Neural cell (in vitro differentiated cells): ENCODE results near the gene MRPS34. TPM values are rescaled to one million over a fixed set of nuclear protein-coding genes. Genes with fewer than 3 reads are reported as not detected.

Experiments
- H2AFZ ChIP-seq: fragments of 200-600, 300-800 bp; sonication (generic), shearing (Covaris generic); 2 replicates; pipeline ENCODE4 v1.6.0; 2014; ENCODE audit warnings: low read depth, mild to moderate bottlenecking, antibody characterized with exemption, low read length, moderate library complexity
- H3F3A ChIP-seq: fragments of 200-600 bp; shearing (Covaris generic); 2 replicates; pipeline ENCODE4 v1.6.1; 2016; ENCODE audit warnings: mild to moderate bottlenecking, moderate library complexity, mixed read lengths, antibody characterized with exemption, low read length; ENCODE audit not compliant: insufficient read depth, poor library complexity, severe bottlenecking
- H3K27ac ChIP-seq: fragments of 200-600, 300-800 bp; sonication (generic), shearing (Covaris generic); 2 replicates; pipeline ENCODE4 v1.5.1; 2014; ENCODE audit warnings: mild to moderate bottlenecking, low read length, moderate library complexity
- H3K27me3 ChIP-seq: fragments of 300-800, 200-600 bp; sonication (generic), shearing (Covaris generic); 2 replicates; pipeline ENCODE4 v1.6.0; 2014; ENCODE audit warnings: mild to moderate bottlenecking, low read depth, low read length, moderate library complexity; ENCODE audit not compliant: insufficient read depth
- H3K36me3 ChIP-seq: fragments of 300-800, 200-600 bp; sonication (generic), shearing (Covaris generic); 2 replicates; pipeline ENCODE4 v1.5.1; 2014; ENCODE audit warnings: mild to moderate bottlenecking, antibody characterized with exemption, low read length, moderate library complexity; ENCODE audit not compliant: insufficient read depth
- H3K4me2 ChIP-seq: fragments of 300-800, 200-600 bp; sonication (generic), shearing (Covaris generic); 2 replicates; pipeline ENCODE4 v1.6.0; 2014; ENCODE audit warnings: mild to moderate bottlenecking, low read length
- H3K4me3 ChIP-seq: fragments of 300-800, 200-600 bp; sonication (generic), shearing (Covaris generic); 2 replicates; pipeline ENCODE4 v1.5.1; 2014; ENCODE audit warnings: mild to moderate bottlenecking, low read length, moderate library complexity
- H3K79me2 ChIP-seq: fragments of 200-600 bp; shearing (Covaris generic); replicated peaks from 2 replicates; pipeline ENCODE4 v1.6.0; 2014; ENCODE audit warnings: mild to moderate bottlenecking, low read length, moderate library complexity; ENCODE audit not compliant: insufficient read depth
- H3K9ac ChIP-seq: fragments of 300-800, 200-600 bp; sonication (generic), shearing (Covaris generic); 2 replicates; pipeline ENCODE4 v1.6.1; 2016; ENCODE audit warnings: mild to moderate bottlenecking, low read length, mixed read lengths
- H3K9me2 ChIP-seq: fragments of 200-600 bp; shearing (Covaris generic); 2 replicates; pipeline ENCODE4 v1.6.1; 2016; ENCODE audit warnings: mild to moderate bottlenecking, low read length, mixed read lengths; ENCODE audit not compliant: insufficient read depth
- H3K9me3 ChIP-seq: fragments of 200-600, 300-800 bp; sonication (generic), shearing (Covaris generic); 2 replicates; pipeline ENCODE4 v1.6.1; 2016; ENCODE audit warnings: mild to moderate bottlenecking, mixed run types, low read length, moderate library complexity, mixed read lengths
- H4K20me1 ChIP-seq: fragments of 200-600 bp; shearing (Covaris generic); 2 replicates; pipeline ENCODE4 v1.6.1; 2016; ENCODE audit warnings: mild to moderate bottlenecking, mixed run types; ENCODE audit not compliant: insufficient read depth
- EP300 ChIP-seq: fragments of 450-650 bp; conservative IDR thresholded peaks from 2 replicates; pipeline ENCODE4 v1.6.1; 2014; ENCODE audit warnings: antibody characterized with exemption, mild to moderate bottlenecking, moderate library complexity; ENCODE audit not compliant: poor library complexity, severe bottlenecking
- EZH2 ChIP-seq: fragments of 200-600, 300-800 bp; shearing (Covaris generic), sonication (generic); IDR thresholded peaks from 2 replicates; pipeline ENCODE4 v1.6.1; 2014; ENCODE audit warnings: antibody characterized with exemption, low read length, borderline replicate concordance, mild to moderate bottlenecking; ENCODE audit not compliant: insufficient read depth, poor library complexity, severe bottlenecking
- MXI1 ChIP-seq: fragments of 450-650 bp; conservative IDR thresholded peaks from 2 replicates; pipeline ENCODE4 v1.6.1; 2014; ENCODE audit warnings: antibody characterized with exemption, mild to moderate bottlenecking; ENCODE audit not compliant: poor library complexity, severe bottlenecking
- POLR2AphosphoS5 ChIP-seq: IDR thresholded peaks from 2 replicates; pipeline ENCODE4 v1.6.1; 2012
- RAD21 ChIP-seq: fragments of 450-650 bp; conservative IDR thresholded peaks from 2 replicates; pipeline ENCODE4 v1.6.1; 2014; ENCODE audit warnings: antibody characterized with exemption, mild to moderate bottlenecking, moderate library complexity
- SMC3 ChIP-seq: fragments of 450-650 bp; conservative IDR thresholded peaks from 2 replicates; pipeline ENCODE4 v1.6.1; 2014; ENCODE audit warnings: antibody characterized with exemption, mild to moderate bottlenecking, moderate library complexity; ENCODE audit not compliant: poor library complexity
- TAF1 ChIP-seq: IDR thresholded peaks from 2 replicates; pipeline ENCODE4 v1.6.1; 2012; ENCODE audit warnings: low read depth
- polyA plus RNA-seq: library from polyadenylated mRNA; depleted of rRNA; stranded (reverse); fragments of >200 nt; gene quantifications from 2 replicates; pipeline ENCODE4 v1.2.3, GENCODE V29; 2014
- TF ChIP-seq, protein P1 (sequence below): IDR thresholded peaks from 2 replicates; pipeline ENCODE4 v1.6.1; 2012; ENCODE audit warnings: borderline replicate concordance
- TF ChIP-seq, protein P2 (sequence below): fragments of 450-650 bp; IDR thresholded peaks from 2 replicates; pipeline ENCODE4 v1.5.1; 2014; ENCODE audit warnings: antibody characterized with exemption, mild to moderate bottlenecking, moderate library complexity; ENCODE audit not compliant: poor library complexity, severe bottlenecking

MRPS34 gene
- polyA plus RNA-seq, 1 donor from 2014 or later = 113 TPM

DNA sequence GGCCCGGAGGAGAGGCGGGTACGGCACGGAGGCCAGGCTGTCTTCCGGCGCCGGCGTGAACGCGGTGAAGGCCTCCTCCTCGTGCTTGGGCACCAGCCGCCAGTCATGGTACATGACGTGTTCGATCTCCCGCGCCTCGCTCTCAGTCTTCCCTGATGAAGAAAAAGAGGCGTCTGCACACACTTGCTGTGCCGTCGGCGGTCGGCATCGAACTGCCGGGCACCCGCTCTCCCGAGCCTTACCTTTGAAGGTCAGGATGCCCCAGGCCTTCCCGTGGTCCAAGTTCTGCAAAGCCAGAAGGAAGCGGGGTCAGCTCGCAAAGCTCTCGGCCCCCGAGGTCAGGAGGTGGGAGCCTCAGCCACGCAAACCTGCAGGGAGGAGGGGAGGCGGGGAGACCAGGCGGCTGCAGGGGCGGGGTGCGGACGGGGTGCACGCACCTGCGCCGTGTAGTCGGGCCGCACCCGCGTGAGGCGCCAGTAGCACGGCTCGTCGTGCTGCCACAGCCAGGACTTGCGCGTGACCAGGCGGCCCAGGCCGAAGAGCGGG lies 499 bp downstream of the MRPS34 start, which contains the start of gene EME2:
TSS of gene EME2 (plus strand) at position 449 of the 546 bp plus-strand sequence. CDS start 418 bp downstream, outside the sequence.
- no peaks in the 10 kb centered on the region for H3K9me3 ChIP-seq
- no peaks in the 10 kb centered on the region for H3K36me3 ChIP-seq
- peak within 1 kb of the TSS; percentile 93 for H3K4me2 ChIP-seq
- H4K20me1 ChIP-seq = no peaks in the 10 kb centered on the region
- peak within 1 kb of the TSS; percentile 74 for H3K27ac ChIP-seq
- peak within 1 kb of the TSS; percentile 84 for H3K9ac ChIP-seq
- no peaks in the 10 kb centered on the region for H3K9me2 ChIP-seq
- peak within 1 kb of the TSS; percentile 8 for H2AFZ ChIP-seq
- no peaks in the 10 kb centered on the region for H3F3A ChIP-seq
- peak within 1 kb of the TSS; percentile 98 for H3K4me3 ChIP-seq
- no peaks in the 10 kb centered on the region for H3K27me3 ChIP-seq
- peaks cover 9% of the 10 kb centered on the region for H3K79me2 ChIP-seq
- no peak for TF ChIP-seq EZH2
- no peak for TF ChIP-seq SMC3
- TF ChIP-seq, protein P1, sequence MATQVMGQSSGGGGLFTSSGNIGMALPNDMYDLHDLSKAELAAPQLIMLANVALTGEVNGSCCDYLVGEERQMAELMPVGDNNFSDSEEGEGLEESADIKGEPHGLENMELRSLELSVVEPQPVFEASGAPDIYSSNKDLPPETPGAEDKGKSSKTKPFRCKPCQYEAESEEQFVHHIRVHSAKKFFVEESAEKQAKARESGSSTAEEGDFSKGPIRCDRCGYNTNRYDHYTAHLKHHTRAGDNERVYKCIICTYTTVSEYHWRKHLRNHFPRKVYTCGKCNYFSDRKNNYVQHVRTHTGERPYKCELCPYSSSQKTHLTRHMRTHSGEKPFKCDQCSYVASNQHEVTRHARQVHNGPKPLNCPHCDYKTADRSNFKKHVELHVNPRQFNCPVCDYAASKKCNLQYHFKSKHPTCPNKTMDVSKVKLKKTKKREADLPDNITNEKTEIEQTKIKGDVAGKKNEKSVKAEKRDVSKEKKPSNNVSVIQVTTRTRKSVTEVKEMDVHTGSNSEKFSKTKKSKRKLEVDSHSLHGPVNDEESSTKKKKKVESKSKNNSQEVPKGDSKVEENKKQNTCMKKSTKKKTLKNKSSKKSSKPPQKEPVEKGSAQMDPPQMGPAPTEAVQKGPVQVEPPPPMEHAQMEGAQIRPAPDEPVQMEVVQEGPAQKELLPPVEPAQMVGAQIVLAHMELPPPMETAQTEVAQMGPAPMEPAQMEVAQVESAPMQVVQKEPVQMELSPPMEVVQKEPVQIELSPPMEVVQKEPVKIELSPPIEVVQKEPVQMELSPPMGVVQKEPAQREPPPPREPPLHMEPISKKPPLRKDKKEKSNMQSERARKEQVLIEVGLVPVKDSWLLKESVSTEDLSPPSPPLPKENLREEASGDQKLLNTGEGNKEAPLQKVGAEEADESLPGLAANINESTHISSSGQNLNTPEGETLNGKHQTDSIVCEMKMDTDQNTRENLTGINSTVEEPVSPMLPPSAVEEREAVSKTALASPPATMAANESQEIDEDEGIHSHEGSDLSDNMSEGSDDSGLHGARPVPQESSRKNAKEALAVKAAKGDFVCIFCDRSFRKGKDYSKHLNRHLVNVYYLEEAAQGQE = no peak
- no peak for TF ChIP-seq EP300
- no peak for TF ChIP-seq MXI1

DNA sequence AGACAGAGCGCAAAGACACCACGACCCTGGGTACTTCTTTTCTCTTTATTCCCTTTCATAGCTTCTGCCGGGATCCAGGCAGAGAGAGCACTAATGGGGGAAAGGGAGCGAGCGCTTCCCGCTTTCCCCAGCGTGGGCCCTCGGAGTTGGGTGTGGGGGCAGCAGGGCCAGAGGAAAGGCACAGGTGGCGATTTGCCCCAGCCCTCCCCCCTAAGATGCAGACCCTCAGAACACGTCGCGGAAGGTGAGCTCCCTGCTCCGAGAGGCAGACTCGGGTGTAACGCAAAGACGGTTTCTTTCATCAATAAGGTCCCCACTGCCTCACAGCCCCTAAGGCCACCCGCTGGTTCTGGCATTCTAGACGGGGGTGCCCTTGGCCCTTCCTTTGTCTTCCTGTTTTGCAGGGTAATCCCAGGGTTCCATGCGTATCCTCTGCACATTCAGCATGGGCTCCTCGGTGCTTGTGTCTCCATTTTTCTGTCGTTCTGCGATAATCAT lies 1.0 kb downstream of the MRPS34 start:
- Histone ChIP-seq H4K20me1 (no peaks in the 10 kb centered on the region), H3K9me3 (no peaks in the 10 kb centered on the region), H3K27me3 (no peaks in the 10 kb centered on the region), H3K4me2 (peak overlapping the region; percentile 93), H2AFZ (no peak overlapping the region), H3F3A (no peaks in the 10 kb centered on the region), H3K27ac (peak overlapping the region; percentile 74), H3K4me3 (peak overlapping the region; percentile 98), H3K79me2 (peaks cover 9% of the 10 kb centered on the region), H3K9ac (peak overlapping the region; percentile 84), H3K9me2 (no peaks in the 10 kb centered on the region), H3K36me3 (no peaks in the 10 kb centered on the region)
- TF ChIP-seq, protein P2, sequence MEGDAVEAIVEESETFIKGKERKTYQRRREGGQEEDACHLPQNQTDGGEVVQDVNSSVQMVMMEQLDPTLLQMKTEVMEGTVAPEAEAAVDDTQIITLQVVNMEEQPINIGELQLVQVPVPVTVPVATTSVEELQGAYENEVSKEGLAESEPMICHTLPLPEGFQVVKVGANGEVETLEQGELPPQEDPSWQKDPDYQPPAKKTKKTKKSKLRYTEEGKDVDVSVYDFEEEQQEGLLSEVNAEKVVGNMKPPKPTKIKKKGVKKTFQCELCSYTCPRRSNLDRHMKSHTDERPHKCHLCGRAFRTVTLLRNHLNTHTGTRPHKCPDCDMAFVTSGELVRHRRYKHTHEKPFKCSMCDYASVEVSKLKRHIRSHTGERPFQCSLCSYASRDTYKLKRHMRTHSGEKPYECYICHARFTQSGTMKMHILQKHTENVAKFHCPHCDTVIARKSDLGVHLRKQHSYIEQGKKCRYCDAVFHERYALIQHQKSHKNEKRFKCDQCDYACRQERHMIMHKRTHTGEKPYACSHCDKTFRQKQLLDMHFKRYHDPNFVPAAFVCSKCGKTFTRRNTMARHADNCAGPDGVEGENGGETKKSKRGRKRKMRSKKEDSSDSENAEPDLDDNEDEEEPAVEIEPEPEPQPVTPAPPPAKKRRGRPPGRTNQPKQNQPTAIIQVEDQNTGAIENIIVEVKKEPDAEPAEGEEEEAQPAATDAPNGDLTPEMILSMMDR = no peak
- TF ChIP-seq POLR2AphosphoS5 (no peak), SMC3 (no peak), TAF1 (no peak), RAD21 (no peak), EP300 (no peak), EZH2 (no peak), MXI1 (no peak)
- TF ChIP-seq, protein P1 = no peak
